GM13976 (cell line): Measurements from ENCODE around the gene APOM.

Experiments used
- DNase-seq: peaks from one replicate; pipeline ENCODE4 v3.0.0; 2012; ENCODE audit warnings: low spot score
- in situ Hi-C: fragments of 300-500 bp; cut with MboI; formaldehyde crosslinking; loops from one replicate; pipeline ENCODE4 v1.12.0; 2022; ENCODE audit warnings: low sequenced_read_pairs, mixed read lengths, inconsistent platforms; ENCODE audit not compliant: unreplicated experiment
- TF ChIP-seq, protein P1 (sequence below): IDR thresholded peaks from 2 replicates; pipeline ENCODE4 v1.5.1; 2012; ENCODE audit warnings: borderline replicate concordance, mild to moderate bottlenecking; ENCODE audit not compliant: insufficient read depth; ENCODE audit errors: extremely low read depth, missing control alignments, control extremely low read depth

Gene APOM

DNA sequence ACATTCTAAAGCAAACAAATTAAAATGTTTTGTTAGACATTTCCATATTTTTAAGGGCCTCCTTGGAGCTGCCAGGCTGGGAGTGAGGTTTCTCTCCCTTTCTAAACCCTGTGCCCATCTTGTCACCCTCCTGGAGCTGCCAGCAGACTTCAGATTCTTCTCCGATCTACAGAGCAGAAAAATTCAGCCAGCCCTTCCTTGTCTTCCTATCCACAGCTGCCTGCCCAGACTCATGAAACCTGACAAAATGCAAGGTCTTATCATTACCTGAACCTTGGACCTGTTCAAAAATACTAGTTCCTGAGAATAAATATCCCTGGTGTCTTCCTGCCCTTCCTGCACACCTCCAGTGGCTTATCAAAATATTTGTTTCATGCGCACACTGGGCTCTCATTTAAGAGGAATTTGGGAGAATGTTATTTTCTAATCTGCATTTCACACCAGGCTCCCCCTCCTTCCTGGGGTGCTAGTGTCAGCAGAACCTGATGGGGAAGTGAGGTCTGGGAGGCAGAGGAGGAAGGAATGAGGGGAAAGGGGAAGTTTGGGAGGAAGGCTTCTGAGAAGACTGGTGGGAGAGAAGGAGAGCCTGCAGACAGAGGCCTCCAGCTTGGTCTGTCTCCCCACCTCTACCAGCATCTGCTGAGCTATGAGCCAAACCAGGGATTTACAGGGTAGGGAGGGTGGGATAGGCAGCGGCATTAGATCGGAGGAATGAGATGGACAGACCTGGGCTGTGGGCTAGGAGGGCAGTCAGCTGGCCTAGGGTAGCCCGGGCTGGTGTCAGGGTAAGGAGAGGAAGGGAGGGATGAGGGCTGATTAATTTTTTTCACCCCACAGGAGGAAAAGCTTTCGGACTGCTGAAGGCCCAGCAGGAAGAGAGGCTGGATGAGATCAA is 40.8 kb upstream of the APOM start, which contains the start of gene AIF1:
Gene AIF1 (plus strand): TSS at position 551 of the 895 bp plus-strand sequence. CDS start 96 bp downstream, at position 647.
- TF ChIP-seq, protein P1, sequence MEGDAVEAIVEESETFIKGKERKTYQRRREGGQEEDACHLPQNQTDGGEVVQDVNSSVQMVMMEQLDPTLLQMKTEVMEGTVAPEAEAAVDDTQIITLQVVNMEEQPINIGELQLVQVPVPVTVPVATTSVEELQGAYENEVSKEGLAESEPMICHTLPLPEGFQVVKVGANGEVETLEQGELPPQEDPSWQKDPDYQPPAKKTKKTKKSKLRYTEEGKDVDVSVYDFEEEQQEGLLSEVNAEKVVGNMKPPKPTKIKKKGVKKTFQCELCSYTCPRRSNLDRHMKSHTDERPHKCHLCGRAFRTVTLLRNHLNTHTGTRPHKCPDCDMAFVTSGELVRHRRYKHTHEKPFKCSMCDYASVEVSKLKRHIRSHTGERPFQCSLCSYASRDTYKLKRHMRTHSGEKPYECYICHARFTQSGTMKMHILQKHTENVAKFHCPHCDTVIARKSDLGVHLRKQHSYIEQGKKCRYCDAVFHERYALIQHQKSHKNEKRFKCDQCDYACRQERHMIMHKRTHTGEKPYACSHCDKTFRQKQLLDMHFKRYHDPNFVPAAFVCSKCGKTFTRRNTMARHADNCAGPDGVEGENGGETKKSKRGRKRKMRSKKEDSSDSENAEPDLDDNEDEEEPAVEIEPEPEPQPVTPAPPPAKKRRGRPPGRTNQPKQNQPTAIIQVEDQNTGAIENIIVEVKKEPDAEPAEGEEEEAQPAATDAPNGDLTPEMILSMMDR = no peak
- DNase-seq = no peak
- in situ Hi-C loops = no loop called here

DNA sequence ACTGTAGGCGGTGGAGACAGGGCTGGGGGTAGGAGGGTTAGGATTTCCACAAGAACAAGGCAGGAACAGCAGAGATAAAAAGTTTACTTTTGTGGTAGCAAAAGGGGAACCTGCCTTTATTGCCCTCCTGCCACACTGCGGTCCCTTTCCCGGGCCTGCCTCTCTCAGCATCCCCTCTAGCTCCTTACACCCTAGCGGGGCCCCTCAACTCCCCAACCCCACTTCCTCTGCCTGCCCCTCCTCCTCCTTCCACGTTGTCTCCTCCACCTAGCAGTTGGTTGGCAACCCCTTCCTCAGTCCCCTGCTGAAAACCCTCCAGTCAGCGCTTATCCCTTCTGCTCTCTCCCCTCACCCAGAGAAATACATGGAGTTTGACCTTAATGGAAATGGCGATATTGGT is 39.9 kb upstream of the APOM start:
- no peak for DNase-seq
- in situ Hi-C loops = no loop called here
- TF ChIP-seq, protein P1 = no peak

DNA sequence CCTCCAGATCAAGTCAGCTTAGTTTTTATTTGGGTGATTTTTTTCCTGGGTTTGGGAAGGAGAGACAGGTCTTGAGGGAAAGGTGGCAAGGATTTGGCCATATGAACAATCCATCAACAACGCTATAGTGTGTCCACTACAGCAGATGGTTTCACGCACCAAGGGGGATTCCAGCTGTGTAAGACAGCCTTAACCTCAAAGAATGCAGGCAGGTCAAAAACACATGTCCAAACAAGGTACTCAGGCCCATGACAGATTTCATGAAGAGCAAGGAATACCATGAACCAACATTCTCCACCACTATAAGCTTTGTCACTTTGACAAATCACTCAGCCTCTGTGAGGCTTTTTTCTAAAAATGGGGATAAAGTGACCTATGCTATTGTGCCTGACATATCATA is 38.7 kb upstream of the APOM start:
- no peak for DNase-seq
- in situ Hi-C loops = no loop called here
- TF ChIP-seq, protein P1 = no peak

DNA sequence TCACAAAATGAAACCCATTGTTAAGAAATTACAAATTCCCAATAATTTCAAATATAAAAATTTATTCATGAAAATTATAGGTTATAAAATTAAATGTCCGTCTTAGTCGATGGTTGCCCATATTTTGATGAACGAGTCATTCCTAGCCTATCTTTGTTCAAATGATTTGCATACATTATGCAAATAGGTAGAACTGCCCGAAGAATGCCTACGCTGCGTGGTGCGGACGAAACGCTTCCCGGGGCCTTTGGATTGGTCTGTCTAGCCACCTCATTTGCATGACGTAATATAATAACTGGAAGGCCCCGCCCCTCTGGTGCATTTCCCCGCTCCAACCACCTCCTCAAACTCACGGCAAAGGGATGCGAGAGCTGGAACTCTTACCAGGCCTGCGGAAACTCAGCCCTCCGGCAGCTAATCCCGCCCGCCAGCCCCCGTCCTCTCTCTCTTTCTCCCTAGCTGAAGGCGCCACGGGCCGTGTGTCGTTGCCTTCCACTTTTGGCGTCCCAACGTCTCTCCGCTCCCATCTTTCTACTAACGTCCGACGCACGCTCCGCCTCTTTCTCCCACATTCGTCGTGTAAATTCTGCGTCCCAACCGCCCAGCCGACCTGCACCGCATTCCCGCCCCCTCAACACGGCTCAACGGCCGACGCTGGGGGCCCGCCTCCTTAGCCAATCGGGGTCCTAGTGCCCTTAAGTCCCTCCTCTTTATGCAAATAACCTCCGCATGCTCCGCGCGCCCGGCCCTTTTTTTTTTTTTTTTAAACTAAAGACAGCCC is 35.7 kb upstream of the APOM start:
- TF ChIP-seq, protein P1 = no peak
- DNase-seq = peak; percentile 89
- in situ Hi-C loops = no loop called here

DNA sequence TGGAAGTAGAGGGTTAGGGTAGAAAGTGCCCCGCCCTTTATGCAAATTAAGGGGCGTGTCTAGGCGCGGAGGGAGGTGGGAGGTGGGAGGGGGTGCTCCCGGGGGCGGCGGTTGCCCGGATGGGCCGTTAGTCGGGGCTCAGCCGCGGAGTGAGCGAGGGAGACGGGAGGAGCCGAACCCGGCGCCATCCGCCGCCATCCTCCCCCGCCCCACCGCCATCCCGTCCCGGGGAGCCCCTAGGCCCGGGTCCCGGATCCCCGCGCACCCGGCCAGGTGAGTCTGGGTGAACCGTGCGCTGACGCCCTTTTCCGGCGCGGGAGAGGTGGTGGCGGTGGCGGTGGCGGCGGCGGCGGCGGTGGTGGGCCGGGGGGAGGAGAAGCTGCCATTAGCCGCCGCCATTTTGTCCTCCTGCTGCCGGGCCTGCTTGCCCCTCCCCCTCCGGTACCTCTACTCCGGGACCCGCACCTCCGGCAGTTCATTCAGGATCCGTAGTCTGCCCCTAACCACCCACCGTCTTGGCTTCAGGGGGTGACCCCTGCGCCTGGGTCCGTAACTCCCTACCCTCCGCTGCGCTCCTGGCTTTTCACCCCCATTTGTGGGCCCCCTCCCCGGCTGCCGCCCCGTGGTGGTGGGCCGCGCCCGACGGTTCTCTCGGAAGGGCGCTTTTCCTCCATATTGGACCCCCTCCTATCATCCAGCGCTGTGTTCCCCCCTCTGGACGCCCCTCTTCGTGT is 34.9 kb upstream of the APOM start, which contains the start of gene PRRC2A:
Gene PRRC2A (plus strand): TSS at position 130 of the 734 bp plus-strand sequence. CDS start 2,075 bp downstream, outside the sequence.
- DNase-seq = peak; percentile 98
- in situ Hi-C loops = no loop called here
- TF ChIP-seq, protein P1 = no peak
